ENCODE results near the gene DRICH1. TPM values are rescaled to one million over a fixed set of nuclear protein-coding genes. Genes with fewer than 3 reads are reported as not detected.

The DRICH1 gene, protein sequence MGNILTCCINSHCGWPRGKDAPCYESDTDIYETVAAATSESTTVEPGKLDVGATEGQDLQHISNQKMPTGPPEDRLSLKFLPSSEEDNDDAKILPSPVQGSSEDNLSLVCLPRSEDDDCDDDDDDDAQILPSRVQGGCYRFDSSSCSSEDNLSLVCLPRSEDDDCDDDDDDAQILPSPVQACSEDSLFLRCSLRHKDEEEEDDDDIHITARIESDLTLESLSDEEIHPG
- 0.21 to 0.32 TPM (median 0.26 TPM) in 3 replicates for total RNA-seq (2021)
- percentile 28 among the genes with signal in this experiment for Bru-seq, nascent RNA
- long read RNA-seq, experiment 1, result 0 reads
- long read RNA-seq, experiment 2, result 0 reads
- long read RNA-seq, experiment 3, result 0 reads

DNA sequence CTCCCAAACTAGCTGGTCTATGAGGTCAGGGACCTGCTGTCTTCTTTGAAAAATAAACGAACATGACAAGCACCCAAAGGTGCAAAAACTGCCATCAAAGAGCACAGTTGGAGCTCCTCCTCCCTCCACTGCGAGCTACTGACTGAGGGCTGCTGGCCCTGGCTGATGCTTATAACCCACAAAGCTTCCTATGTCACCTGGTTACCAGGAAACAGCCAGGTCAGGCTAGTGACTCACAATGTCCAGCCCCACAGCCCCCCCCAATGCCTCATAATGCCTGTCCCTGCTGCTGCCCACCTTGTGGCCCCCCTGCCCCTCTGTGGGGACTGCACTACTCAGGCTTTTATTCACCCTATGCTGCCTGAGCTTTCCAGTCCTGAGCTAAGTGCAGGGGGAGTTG lies at the start of gene DRICH1:
DRICH1 (minus strand) TSS at position 144 of the 400 bp plus-strand sequence. CDS start 298 bp downstream, outside the sequence.
- CTCF ChIA-PET, result interaction anchor here (1.2 to 1.4 kb wide), 2 partner anchors 218 to 225 kb away, joined by 3 to 4 read pairs; partner anchors contain the start of gene SLC2A11
- H3K4me1 Mint-ChIP-seq, result no peaks in the 10 kb centered on the region
- DNase-seq (ENCODE audit: low spot score) (no peak), ATAC-seq (no peak)
- TF ChIP-seq PRRX2 (CRISPR knock-in tag; IDR thresholded peaks at IDR 0.05) (no peak), TEAD1 (CRISPR knock-in tag; IDR thresholded peaks at IDR 0.05) (no peak), ZNF219 (CRISPR knock-in tag; IDR thresholded peaks at IDR 0.05; ENCODE audit: borderline replicate concordance) (no peak), ZNF416 (CRISPR knock-in tag; IDR thresholded peaks at IDR 0.05) (no peak), CREM (CRISPR knock-in tag; IDR thresholded peaks at IDR 0.05) (no peak)
- TF ChIP-seq, protein P1, sequence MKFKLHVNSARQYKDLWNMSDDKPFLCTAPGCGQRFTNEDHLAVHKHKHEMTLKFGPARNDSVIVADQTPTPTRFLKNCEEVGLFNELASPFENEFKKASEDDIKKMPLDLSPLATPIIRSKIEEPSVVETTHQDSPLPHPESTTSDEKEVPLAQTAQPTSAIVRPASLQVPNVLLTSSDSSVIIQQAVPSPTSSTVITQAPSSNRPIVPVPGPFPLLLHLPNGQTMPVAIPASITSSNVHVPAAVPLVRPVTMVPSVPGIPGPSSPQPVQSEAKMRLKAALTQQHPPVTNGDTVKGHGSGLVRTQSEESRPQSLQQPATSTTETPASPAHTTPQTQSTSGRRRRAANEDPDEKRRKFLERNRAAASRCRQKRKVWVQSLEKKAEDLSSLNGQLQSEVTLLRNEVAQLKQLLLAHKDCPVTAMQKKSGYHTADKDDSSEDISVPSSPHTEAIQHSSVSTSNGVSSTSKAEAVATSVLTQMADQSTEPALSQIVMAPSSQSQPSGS (CRISPR knock-in tag; IDR thresholded peaks at IDR 0.05; ENCODE audit: borderline replicate concordance, low read depth), result no peak
- peaks cover 3% of the 10 kb centered on the region; the same call in 1 of the 2 replicates for H3K27me3 Mint-ChIP-seq (ENCODE audit: low read depth)
- no peaks in the 10 kb centered on the region for H3K36me3 Mint-ChIP-seq
- no peak within 1 kb of the TSS for H3K4me3 Mint-ChIP-seq
- no peaks in the 10 kb centered on the region for H3K9me3 Mint-ChIP-seq
- H3K27ac Mint-ChIP-seq, result no peak within 1 kb of the TSS
- POLR2A ChIA-PET, result no interaction called here

DNA sequence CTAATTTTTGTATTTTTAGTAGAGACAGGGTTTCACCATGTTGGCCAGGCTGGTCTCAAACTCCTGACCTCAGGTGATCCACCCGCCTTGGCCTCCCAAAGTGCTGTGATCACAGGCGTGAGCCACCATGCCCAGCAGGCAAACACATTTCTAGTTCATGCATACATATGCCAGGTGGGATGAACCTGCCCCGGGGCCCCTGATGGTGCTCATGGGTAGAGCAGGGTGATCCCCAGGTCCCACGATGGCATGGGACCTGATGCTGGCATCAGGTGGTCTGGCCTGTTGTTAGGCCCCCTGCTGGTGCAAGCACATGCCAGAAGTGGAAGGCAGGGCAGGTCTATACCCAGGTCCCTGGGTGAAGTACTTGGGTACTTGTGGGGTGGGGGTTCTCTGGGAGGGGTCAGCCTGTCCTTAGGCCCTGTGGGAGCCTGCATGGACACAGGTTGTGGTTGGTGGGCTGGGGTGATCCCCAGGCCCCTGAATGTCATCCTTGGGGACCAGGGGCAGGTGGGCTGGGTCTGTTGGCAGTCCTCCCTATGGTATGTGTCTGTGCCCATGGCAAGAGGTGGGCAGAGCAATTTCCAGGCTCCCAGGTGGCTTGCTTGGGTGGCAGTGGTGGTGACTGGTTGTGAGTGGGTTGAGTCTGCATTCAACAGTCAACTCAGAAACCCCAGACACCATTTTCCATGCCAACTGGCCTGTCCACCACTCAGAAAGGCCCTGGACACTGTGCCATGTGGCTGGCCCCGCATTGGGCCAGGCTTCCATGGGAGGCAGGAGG lies 49.1 kb upstream of the DRICH1 start:
- no peak for DNase-seq (ENCODE audit: low spot score)
- no peaks in the 10 kb centered on the region for H3K27me3 Mint-ChIP-seq (ENCODE audit: low read depth)
- no peak overlapping the region for H3K27ac Mint-ChIP-seq
- CTCF ChIA-PET, result no interaction called here
- POLR2A ChIA-PET, result no interaction called here
- no peak overlapping the region for H3K4me3 Mint-ChIP-seq
- H3K4me1 Mint-ChIP-seq, result peaks cover 7% of the 10 kb centered on the region
- no peak for ATAC-seq
- no peaks in the 10 kb centered on the region for H3K9me3 Mint-ChIP-seq
- H3K36me3 Mint-ChIP-seq, result peaks cover 20% of the 10 kb centered on the region
- TF ChIP-seq, protein P2, sequence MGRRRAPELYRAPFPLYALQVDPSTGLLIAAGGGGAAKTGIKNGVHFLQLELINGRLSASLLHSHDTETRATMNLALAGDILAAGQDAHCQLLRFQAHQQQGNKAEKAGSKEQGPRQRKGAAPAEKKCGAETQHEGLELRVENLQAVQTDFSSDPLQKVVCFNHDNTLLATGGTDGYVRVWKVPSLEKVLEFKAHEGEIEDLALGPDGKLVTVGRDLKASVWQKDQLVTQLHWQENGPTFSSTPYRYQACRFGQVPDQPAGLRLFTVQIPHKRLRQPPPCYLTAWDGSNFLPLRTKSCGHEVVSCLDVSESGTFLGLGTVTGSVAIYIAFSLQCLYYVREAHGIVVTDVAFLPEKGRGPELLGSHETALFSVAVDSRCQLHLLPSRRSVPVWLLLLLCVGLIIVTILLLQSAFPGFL (CRISPR knock-in tag; IDR thresholded peaks at IDR 0.05; ENCODE audit: borderline replicate concordance), result no peak
- TF ChIP-seq, protein P3, sequence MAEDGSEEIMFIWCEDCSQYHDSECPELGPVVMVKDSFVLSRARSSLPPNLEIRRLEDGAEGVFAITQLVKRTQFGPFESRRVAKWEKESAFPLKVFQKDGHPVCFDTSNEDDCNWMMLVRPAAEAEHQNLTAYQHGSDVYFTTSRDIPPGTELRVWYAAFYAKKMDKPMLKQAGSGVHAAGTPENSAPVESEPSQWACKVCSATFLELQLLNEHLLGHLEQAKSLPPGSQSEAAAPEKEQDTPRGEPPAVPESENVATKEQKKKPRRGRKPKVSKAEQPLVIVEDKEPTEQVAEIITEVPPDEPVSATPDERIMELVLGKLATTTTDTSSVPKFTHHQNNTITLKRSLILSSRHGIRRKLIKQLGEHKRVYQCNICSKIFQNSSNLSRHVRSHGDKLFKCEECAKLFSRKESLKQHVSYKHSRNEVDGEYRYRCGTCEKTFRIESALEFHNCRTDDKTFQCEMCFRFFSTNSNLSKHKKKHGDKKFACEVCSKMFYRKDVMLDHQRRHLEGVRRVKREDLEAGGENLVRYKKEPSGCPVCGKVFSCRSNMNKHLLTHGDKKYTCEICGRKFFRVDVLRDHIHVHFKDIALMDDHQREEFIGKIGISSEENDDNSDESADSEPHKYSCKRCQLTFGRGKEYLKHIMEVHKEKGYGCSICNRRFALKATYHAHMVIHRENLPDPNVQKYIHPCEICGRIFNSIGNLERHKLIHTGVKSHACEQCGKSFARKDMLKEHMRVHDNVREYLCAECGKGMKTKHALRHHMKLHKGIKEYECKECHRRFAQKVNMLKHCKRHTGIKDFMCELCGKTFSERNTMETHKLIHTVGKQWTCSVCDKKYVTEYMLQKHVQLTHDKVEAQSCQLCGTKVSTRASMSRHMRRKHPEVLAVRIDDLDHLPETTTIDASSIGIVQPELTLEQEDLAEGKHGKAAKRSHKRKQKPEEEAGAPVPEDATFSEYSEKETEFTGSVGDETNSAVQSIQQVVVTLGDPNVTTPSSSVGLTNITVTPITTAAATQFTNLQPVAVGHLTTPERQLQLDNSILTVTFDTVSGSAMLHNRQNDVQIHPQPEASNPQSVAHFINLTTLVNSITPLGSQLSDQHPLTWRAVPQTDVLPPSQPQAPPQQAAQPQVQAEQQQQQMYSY (CRISPR knock-in tag; IDR thresholded peaks at IDR 0.05), result no peak
- TF ChIP-seq ZBTB21 (CRISPR knock-in tag; IDR thresholded peaks at IDR 0.05; ENCODE audit: borderline replicate concordance) (no peak), ELF4 (CRISPR knock-in tag; IDR thresholded peaks at IDR 0.05; ENCODE audit: low read depth) (no peak), FOXP1 (CRISPR knock-in tag; IDR thresholded peaks at IDR 0.05; ENCODE audit: borderline replicate concordance) (no peak), OVOL2 (CRISPR knock-in tag; IDR thresholded peaks at IDR 0.05; ENCODE audit: borderline replicate concordance) (no peak), NR3C1 (CRISPR knock-in tag; conservative IDR thresholded peaks at IDR 0.05; ENCODE audit: low read depth) (no peak), ATF1 (CRISPR knock-in tag; IDR thresholded peaks at IDR 0.05) (no peak)
- TF ChIP-seq, protein P4, sequence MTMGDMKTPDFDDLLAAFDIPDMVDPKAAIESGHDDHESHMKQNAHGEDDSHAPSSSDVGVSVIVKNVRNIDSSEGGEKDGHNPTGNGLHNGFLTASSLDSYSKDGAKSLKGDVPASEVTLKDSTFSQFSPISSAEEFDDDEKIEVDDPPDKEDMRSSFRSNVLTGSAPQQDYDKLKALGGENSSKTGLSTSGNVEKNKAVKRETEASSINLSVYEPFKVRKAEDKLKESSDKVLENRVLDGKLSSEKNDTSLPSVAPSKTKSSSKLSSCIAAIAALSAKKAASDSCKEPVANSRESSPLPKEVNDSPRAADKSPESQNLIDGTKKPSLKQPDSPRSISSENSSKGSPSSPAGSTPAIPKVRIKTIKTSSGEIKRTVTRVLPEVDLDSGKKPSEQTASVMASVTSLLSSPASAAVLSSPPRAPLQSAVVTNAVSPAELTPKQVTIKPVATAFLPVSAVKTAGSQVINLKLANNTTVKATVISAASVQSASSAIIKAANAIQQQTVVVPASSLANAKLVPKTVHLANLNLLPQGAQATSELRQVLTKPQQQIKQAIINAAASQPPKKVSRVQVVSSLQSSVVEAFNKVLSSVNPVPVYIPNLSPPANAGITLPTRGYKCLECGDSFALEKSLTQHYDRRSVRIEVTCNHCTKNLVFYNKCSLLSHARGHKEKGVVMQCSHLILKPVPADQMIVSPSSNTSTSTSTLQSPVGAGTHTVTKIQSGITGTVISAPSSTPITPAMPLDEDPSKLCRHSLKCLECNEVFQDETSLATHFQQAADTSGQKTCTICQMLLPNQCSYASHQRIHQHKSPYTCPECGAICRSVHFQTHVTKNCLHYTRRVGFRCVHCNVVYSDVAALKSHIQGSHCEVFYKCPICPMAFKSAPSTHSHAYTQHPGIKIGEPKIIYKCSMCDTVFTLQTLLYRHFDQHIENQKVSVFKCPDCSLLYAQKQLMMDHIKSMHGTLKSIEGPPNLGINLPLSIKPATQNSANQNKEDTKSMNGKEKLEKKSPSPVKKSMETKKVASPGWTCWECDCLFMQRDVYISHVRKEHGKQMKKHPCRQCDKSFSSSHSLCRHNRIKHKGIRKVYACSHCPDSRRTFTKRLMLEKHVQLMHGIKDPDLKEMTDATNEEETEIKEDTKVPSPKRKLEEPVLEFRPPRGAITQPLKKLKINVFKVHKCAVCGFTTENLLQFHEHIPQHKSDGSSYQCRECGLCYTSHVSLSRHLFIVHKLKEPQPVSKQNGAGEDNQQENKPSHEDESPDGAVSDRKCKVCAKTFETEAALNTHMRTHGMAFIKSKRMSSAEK (CRISPR knock-in tag; IDR thresholded peaks at IDR 0.05; ENCODE audit: borderline replicate concordance), result no peak
- TF ChIP-seq, protein P5, sequence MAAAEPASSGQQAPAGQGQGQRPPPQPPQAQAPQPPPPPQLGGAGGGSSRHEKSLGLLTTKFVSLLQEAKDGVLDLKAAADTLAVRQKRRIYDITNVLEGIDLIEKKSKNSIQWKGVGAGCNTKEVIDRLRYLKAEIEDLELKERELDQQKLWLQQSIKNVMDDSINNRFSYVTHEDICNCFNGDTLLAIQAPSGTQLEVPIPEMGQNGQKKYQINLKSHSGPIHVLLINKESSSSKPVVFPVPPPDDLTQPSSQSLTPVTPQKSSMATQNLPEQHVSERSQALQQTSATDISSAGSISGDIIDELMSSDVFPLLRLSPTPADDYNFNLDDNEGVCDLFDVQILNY (CRISPR knock-in tag; IDR thresholded peaks at IDR 0.05), result no peak
- TF ChIP-seq, protein P6, sequence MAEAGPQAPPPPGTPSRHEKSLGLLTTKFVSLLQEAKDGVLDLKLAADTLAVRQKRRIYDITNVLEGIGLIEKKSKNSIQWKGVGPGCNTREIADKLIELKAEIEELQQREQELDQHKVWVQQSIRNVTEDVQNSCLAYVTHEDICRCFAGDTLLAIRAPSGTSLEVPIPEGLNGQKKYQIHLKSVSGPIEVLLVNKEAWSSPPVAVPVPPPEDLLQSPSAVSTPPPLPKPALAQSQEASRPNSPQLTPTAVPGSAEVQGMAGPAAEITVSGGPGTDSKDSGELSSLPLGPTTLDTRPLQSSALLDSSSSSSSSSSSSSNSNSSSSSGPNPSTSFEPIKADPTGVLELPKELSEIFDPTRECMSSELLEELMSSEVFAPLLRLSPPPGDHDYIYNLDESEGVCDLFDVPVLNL (CRISPR knock-in tag; IDR thresholded peaks at IDR 0.05; ENCODE audit: borderline replicate concordance, low read depth), result no peak
- TF ChIP-seq, protein P7, sequence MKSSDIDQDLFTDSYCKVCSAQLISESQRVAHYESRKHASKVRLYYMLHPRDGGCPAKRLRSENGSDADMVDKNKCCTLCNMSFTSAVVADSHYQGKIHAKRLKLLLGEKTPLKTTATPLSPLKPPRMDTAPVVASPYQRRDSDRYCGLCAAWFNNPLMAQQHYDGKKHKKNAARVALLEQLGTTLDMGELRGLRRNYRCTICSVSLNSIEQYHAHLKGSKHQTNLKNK (CRISPR knock-in tag; IDR thresholded peaks at IDR 0.05), result no peak
